Thymus (tissue), 11 donors: ENCODE results near the gene MDFIC2. TPM values are rescaled to one million over a fixed set of nuclear protein-coding genes. Genes with fewer than 3 reads are reported as not detected.
A peak's percentile ranks its signal among the peaks of the same experiment; 100 is the strongest.

Experiments used
- DNase-seq, 9 donors: peaks; one replicate each; pipeline ENCODE4 v3.0.0-alpha.2; 2013; ENCODE audit warnings: low spot score in 9 of 9, low read depth in 6 of 9, missing footprints in 1 of 9
- H3K27ac ChIP-seq, 2 donors: one replicate each; pipeline ENCODE4 v1.5.1; 2013; ENCODE audit warnings: control low read depth in 1 of 2, low read depth in 1 of 2, low read length in 1 of 2, mild to moderate bottlenecking in 1 of 2, moderate library complexity in 1 of 2
- H3K27me3 ChIP-seq, 2 donors: one replicate each; pipeline ENCODE4 v1.5.1; 2013; ENCODE audit warnings: low read length in 1 of 2; ENCODE audit not compliant: control insufficient read depth in 2 of 2, insufficient read depth in 1 of 2
- H3K36me3 ChIP-seq, 2 donors: one replicate each; pipeline ENCODE4 v1.5.1; 2013; ENCODE audit warnings: low read length in 1 of 2, mild to moderate bottlenecking in 1 of 2, moderate library complexity in 1 of 2; ENCODE audit not compliant: control insufficient read depth in 2 of 2, insufficient read depth in 2 of 2
- H3K4me1 ChIP-seq, 2 donors: one replicate each; pipeline ENCODE4 v1.5.1; 2013; ENCODE audit warnings: low read length in 2 of 2; ENCODE audit not compliant: control insufficient read depth in 2 of 2, insufficient read depth in 2 of 2
- H3K4me3 ChIP-seq, 2 donors: one replicate each; pipeline ENCODE4 v1.5.1; 2013; ENCODE audit warnings: low read length in 2 of 2, control low read depth in 1 of 2, mild to moderate bottlenecking in 1 of 2
- H3K9me3 ChIP-seq, 2 donors: one replicate each; pipeline ENCODE4 v1.5.1; 2013; ENCODE audit warnings: low read length in 1 of 2, mild to moderate bottlenecking in 1 of 2; ENCODE audit not compliant: control insufficient read depth in 2 of 2, insufficient read depth in 1 of 2
- WGBS: extraction: QIAGEN DNeasy Blood & Tissue Kit; methylation state at CpG from one replicate; pipeline ENCODE4 v1.1.7; 2013; 5-methylcytosine and 5-hydroxymethylcytosine counted together
- polyA plus RNA-seq: library from polyadenylated mRNA; stranded (reverse); fragments of 200-250 nt; gene quantifications from one replicate; pipeline ENCODE4 v1.2.3, GENCODE V29; 2013
- total RNA-seq: library from RNA; stranded (reverse); fragments of 120-200 nt; gene quantifications from one replicate; pipeline ENCODE4 v1.2.4, GENCODE V29; 2013
- donor health status: healthy.

MDFIC2 gene
- total and polyA plus RNA-seq, 2 donors, result not detected

DNA sequence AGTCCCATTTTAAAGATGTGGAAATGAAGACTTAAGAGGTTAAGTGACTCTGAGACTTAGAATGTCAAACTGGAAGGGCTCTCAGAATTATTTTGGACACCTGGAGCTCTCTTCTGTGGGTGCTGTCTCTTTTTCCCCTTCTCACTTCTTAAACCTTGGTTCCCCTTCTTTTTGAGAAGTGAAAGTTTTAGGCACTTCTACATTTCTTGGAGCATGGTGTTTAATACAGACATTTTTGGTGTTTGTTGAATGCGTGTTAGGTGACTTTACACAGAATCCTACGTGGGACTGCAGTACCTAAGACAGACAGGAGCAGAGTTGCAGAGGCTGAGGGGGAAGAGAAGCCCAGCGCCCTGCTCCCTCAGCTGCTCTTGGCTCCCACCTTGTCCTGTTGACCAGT is 133.3 kb downstream of the MDFIC2 start:
- Histone ChIP-seq H3K4me1 (no peaks in the 10 kb centered on the region), H3K36me3 (no peaks in the 10 kb centered on the region), H3K27me3 (no peaks in the 10 kb centered on the region), H3K4me3 (no peak overlapping the region), H3K27ac (no peak overlapping the region), H3K9me3 (no peaks in the 10 kb centered on the region)
- peak in 1 of 9 donors; percentile 3 for DNase-seq
- 82% methylated on average over 3 of the region's 3 CpGs for WGBS

GRCh38 chr3:70177881-70178645 is 134.4 kb downstream of the MDFIC2 start:
- Histone ChIP-seq H3K36me3 (no peaks in the 10 kb centered on the region), H3K4me3 (no peak overlapping the region), H3K27ac (no peak overlapping the region), H3K27me3 (no peaks in the 10 kb centered on the region), H3K4me1 (no peaks in the 10 kb centered on the region), H3K9me3 (no peaks in the 10 kb centered on the region)
- no peak for DNase-seq
- WGBS, result 92% methylated on average over 8 of the region's 8 CpGs

DNA sequence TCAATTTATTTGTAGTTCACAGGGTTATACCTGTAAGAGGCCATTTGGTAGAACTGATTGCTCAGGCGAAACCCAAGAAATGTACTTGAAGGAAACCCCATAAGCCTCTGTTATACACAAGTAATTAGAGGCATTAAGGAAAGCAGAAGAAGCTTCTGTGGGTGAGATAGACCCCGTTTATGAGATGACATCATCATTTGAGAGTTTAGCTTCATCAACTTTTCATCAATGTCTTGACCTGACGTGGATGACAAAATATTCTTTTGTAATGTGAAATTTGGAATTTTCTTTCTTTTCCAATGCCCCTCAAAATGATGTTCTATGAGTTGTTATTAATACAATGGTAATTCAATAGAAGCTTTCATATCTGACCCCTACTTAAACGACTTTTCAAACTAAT is 136.2 kb downstream of the MDFIC2 start:
- 88% methylated on average over 4 of the region's 4 CpGs for WGBS

DNA sequence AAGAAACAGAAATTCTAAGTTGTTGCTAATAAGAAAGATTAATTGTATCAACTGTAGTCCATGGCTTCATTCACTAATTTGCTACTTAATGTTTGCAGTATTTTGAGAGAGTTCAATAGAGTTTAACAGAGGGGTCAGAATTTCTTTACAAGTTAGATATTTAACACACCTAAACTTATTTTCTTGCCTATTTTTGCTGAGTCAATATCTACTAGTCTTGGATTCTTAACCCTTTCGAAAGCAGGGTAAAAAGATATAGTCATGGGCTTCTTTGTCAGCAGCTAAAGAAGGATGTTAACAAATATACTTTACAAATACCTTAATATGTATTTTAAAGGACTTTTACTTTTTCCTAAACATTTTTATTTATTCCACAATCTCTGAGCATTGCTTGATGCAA is 155.6 kb downstream of the MDFIC2 start:
- Histone ChIP-seq H3K4me1 (no peaks in the 10 kb centered on the region), H3K9me3 (no peaks in the 10 kb centered on the region), H3K36me3 (no peaks in the 10 kb centered on the region), H3K27ac (no peak overlapping the region), H3K27me3 (no peaks in the 10 kb centered on the region), H3K4me3 (no peak overlapping the region)
- 87% methylated on average over 1 of the region's 1 CpG for WGBS
- DNase-seq, result no peak

More for the DNA sequence above, 136.2 kb downstream of the MDFIC2 start:
- H3K4me1 ChIP-seq, result no peaks in the 10 kb centered on the region
- no peak overlapping the region for H3K4me3 ChIP-seq
- DNase-seq, result no peak
- no peaks in the 10 kb centered on the region for H3K9me3 ChIP-seq
- H3K27me3 ChIP-seq, result no peaks in the 10 kb centered on the region
- H3K27ac ChIP-seq, result no peak overlapping the region
- no peaks in the 10 kb centered on the region for H3K36me3 ChIP-seq

DNA sequence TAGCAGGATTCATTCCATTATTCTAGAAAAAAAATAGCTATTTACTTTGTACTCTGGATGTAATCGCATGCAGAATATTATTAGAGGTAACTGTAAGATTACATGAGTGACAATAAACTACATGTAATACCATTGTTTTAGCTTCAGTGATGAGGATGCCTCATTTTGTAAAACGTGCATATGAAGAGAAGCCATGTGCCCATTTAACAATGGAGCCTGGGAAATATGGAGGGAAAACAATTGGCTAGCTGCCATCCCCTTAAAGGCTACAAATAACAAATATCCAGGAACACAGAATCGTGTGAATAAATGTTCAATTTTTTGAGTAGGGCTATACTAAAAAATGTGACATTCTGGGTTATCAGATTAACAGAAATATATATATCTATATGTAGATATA is 161.8 kb downstream of the MDFIC2 start:
- no peaks in the 10 kb centered on the region for H3K27me3 ChIP-seq
- H3K4me1 ChIP-seq, result no peaks in the 10 kb centered on the region
- H3K9me3 ChIP-seq, result no peaks in the 10 kb centered on the region
- DNase-seq, result no peak
- no peaks in the 10 kb centered on the region for H3K36me3 ChIP-seq
- no peak overlapping the region for H3K27ac ChIP-seq
- H3K4me3 ChIP-seq, result no peak overlapping the region
- WGBS, result 81% methylated on average over 3 of the region's 3 CpGs

GRCh38 chr3:70149714-70150400 is 162.6 kb downstream of the MDFIC2 start:
- Histone ChIP-seq H3K4me3 (no peak overlapping the region), H3K27me3 (no peaks in the 10 kb centered on the region), H3K36me3 (no peaks in the 10 kb centered on the region), H3K4me1 (no peaks in the 10 kb centered on the region), H3K27ac (no peak overlapping the region), H3K9me3 (no peaks in the 10 kb centered on the region)
- 87% methylated on average over 4 of the region's 4 CpGs for WGBS
- DNase-seq, result no peak
